Upper lobe of left lung (tissue), 4 donors: Measurements from ENCODE around the gene PCDHGA4.

Source experiments
- CTCF ChIP-seq, 6 experiments: fragments of 450-650 bp in 4 of 6; fragments of 200-600 bp in 2 of 6; sonication (generic) in 2 of 6; IDR thresholded peaks; one replicate each; pipeline ENCODE4 v1.5.1; 2016 to 2019; ENCODE audit warnings: antibody characterized with exemption in 6 of 6
- EP300 ChIP-seq, 4 donors: sonication (generic); formaldehyde crosslinking; IDR thresholded peaks; one replicate each; pipeline ENCODE4 v1.5.1; 2017; ENCODE audit warnings: antibody characterized with exemption in 4 of 4, control low read depth in 2 of 4
- POLR2A ChIP-seq, 4 donors: fragments of 450-650 bp; IDR thresholded peaks; one replicate each; pipeline ENCODE4 v1.5.1; 2016 to 2017; ENCODE audit warnings: antibody characterized with exemption in 4 of 4, mild to moderate bottlenecking in 2 of 4

GRCh38 chr5:141338538-141339306 lies 16.1 kb upstream of the PCDHGA4 start, which contains the start of gene PCDHGA2:
- TF ChIP-seq POLR2A (IDR thresholded peaks at IDR 0.05) (no peak), CTCF (IDR thresholded peaks at IDR 0.05) (peak in 2 of 6 experiments; percentile 13 to 18), EP300 (IDR thresholded peaks at IDR 0.05) (no peak)
